Liver (tissue), 9 donors: ENCODE measurements around the gene RFPL1. TPM values are rescaled to one million over a fixed set of nuclear protein-coding genes. Genes with fewer than 3 reads are reported as not detected.

Source experiments
- DNase-seq: peaks from one replicate; pipeline ENCODE4 v3.0.0-alpha.2; 2017; ENCODE audit warnings: low spot score
- H3K27ac ChIP-seq, 2 donors: one replicate each; pipeline ENCODE4 v1.7.0; 2013; ENCODE audit warnings: inconsistent platforms in 2 of 2, low read length in 2 of 2, control low read depth in 1 of 2, low read depth in 1 of 2, mild to moderate bottlenecking in 1 of 2
- H3K27me3 ChIP-seq, 4 donors: one replicate each; pipeline versions ENCODE4 v1.6.1 to v1.7.0; 2013; ENCODE audit warnings: low read length in 3 of 4, inconsistent platforms in 1 of 4, mild to moderate bottlenecking in 1 of 4, moderate library complexity in 1 of 4; ENCODE audit not compliant: control insufficient read depth in 4 of 4, insufficient read depth in 4 of 4
- H3K36me3 ChIP-seq, 4 donors: one replicate each; pipeline versions ENCODE4 v1.6.1 to v1.7.0; 2013; ENCODE audit warnings: low read length in 3 of 4, mild to moderate bottlenecking in 3 of 4, low read depth in 1 of 4, moderate library complexity in 1 of 4; ENCODE audit not compliant: control insufficient read depth in 4 of 4, insufficient read depth in 3 of 4
- H3K4me1 ChIP-seq, 4 donors: one replicate each; pipeline versions ENCODE4 v1.6.1 to v1.7.0; 2013; ENCODE audit warnings: low read length in 3 of 4, mild to moderate bottlenecking in 3 of 4, moderate library complexity in 1 of 4; ENCODE audit not compliant: control insufficient read depth in 4 of 4, insufficient read depth in 4 of 4
- H3K4me3 ChIP-seq, 3 donors: one replicate each; pipeline versions ENCODE4 v1.6.1 to v1.7.0; 2013; ENCODE audit warnings: low read length in 3 of 3, control low read depth in 1 of 3, low read depth in 1 of 3, mild to moderate bottlenecking in 1 of 3
- H3K9ac ChIP-seq, 2 donors: one replicate each; pipeline ENCODE4 v1.7.0; 2013; ENCODE audit warnings: low read length in 2 of 2, mild to moderate bottlenecking in 2 of 2, moderate library complexity in 2 of 2, control low read depth in 1 of 2, low read depth in 1 of 2
- H3K9me3 ChIP-seq, 4 donors: one replicate each; pipeline versions ENCODE4 v1.6.1 to v1.7.0; 2013; ENCODE audit warnings: low read length in 3 of 4; ENCODE audit not compliant: control insufficient read depth in 4 of 4
- EGR1 ChIP-seq, 2 donors: IDR thresholded peaks; 2 replicates each; pipeline ENCODE4 v1.6.1; 2016 to 2018; ENCODE audit warnings: antibody characterized with exemption in 2 of 2, low read depth in 2 of 2
- FOXA1 ChIP-seq: IDR thresholded peaks from 2 replicates; pipeline ENCODE4 v1.6.1; 2016; ENCODE audit warnings: antibody characterized with exemption
- FOXA2 ChIP-seq: IDR thresholded peaks from 2 replicates; pipeline ENCODE4 v1.6.1; 2016; ENCODE audit warnings: antibody characterized with exemption
- GABPA ChIP-seq, 2 donors: IDR thresholded peaks in 1 of 2; conservative IDR thresholded peaks in 1 of 2; 2 replicates each; pipeline ENCODE4 v1.6.1; 2016; ENCODE audit warnings: antibody characterized with exemption in 2 of 2, mild to moderate bottlenecking in 1 of 2, moderate library complexity in 1 of 2
- HNF4A ChIP-seq, 2 donors: conservative IDR thresholded peaks; 2 replicates each; pipeline ENCODE4 v1.6.1; 2016; ENCODE audit warnings: antibody characterized with exemption in 2 of 2, mild to moderate bottlenecking in 2 of 2
- HNF4G ChIP-seq: IDR thresholded peaks from 2 replicates; pipeline ENCODE4 v1.6.1; 2016; ENCODE audit warnings: antibody characterized with exemption
- JUND ChIP-seq, 2 donors: IDR thresholded peaks; 2 replicates each; pipeline ENCODE4 v1.6.1; 2016; ENCODE audit warnings: antibody characterized with exemption in 2 of 2
- NR2F2 ChIP-seq: IDR thresholded peaks from 2 replicates; pipeline ENCODE4 v1.6.1; 2016; ENCODE audit warnings: antibody characterized with exemption
- RAD21 ChIP-seq, 2 donors: IDR thresholded peaks; 2 replicates each; pipeline ENCODE4 v1.6.1; 2016; ENCODE audit warnings: antibody characterized with exemption in 2 of 2, mild to moderate bottlenecking in 2 of 2
- REST ChIP-seq: IDR thresholded peaks from 2 replicates; pipeline ENCODE4 v1.6.1; 2016; ENCODE audit warnings: antibody characterized with exemption, mild to moderate bottlenecking
- RXRA ChIP-seq, 2 donors: IDR thresholded peaks; 2 replicates each; pipeline ENCODE4 v1.6.1; 2017 to 2018; ENCODE audit warnings: antibody characterized with exemption in 2 of 2, mild to moderate bottlenecking in 1 of 2
- SP1 ChIP-seq: IDR thresholded peaks from 2 replicates; pipeline ENCODE4 v1.6.1; 2018; ENCODE audit warnings: antibody characterized with exemption, mild to moderate bottlenecking
- TAF1 ChIP-seq: conservative IDR thresholded peaks from 2 replicates; pipeline ENCODE4 v1.6.1; 2016; ENCODE audit warnings: antibody characterized with exemption, mild to moderate bottlenecking
- YY1 ChIP-seq: IDR thresholded peaks from 2 replicates; pipeline ENCODE4 v1.6.1; 2016; ENCODE audit warnings: antibody characterized with exemption, mild to moderate bottlenecking
- ZBTB33 ChIP-seq: IDR thresholded peaks from 2 replicates; pipeline ENCODE4 v1.6.1; 2016; ENCODE audit warnings: antibody characterized with exemption
- WGBS: extraction: QIAGEN DNeasy Blood & Tissue Kit; methylation state at CpG from one replicate; pipeline ENCODE4 v1.1.7; 2013; 5-methylcytosine and 5-hydroxymethylcytosine counted together
- polyA plus RNA-seq, 2 donors: library from polyadenylated mRNA; stranded (reverse) in 1 of 2; unstranded in 1 of 2; fragments of 200-250 nt in 1 of 2; fragments of >200 nt in 1 of 2; fragmentation: Nextera tagmentation in 1 of 2; extraction: Ambion mirVana in 1 of 2; gene quantifications; one replicate each; pipeline versions ENCODE4 v1.2.1 to v1.2.3, GENCODE V29; 2013 to 2015
- total RNA-seq, 2 donors: library from RNA; depleted of rRNA; stranded (reverse); fragments of >200 nt; gene quantifications; one replicate each; pipeline ENCODE4 v1.2.3, GENCODE V29; 2014
- TF ChIP-seq, protein P1 (sequence below): IDR thresholded peaks from 2 replicates; pipeline ENCODE4 v1.6.1; 2016; ENCODE audit warnings: antibody characterized with exemption
- TF ChIP-seq, protein P2 (sequence below): IDR thresholded peaks from 2 replicates; pipeline ENCODE4 v1.6.1; 2016; ENCODE audit warnings: antibody characterized with exemption
- TF ChIP-seq, protein P3 (sequence below): fragments of 150-350 bp; IDR thresholded peaks from 2 replicates; pipeline ENCODE4 v1.5.1; 2017; ENCODE audit warnings: improper control_type of control experiment, low read depth, low read length; ENCODE audit not compliant: missing input control
- donor health status: healthy.
- donor health status: healthy.
- donor health status: healthy.
- donor health status: healthy.
- donor health status: healthy.

The RFPL1 gene
- total and polyA plus RNA-seq, 4 donors = 1.0 TPM; not detected in 2

DNA sequence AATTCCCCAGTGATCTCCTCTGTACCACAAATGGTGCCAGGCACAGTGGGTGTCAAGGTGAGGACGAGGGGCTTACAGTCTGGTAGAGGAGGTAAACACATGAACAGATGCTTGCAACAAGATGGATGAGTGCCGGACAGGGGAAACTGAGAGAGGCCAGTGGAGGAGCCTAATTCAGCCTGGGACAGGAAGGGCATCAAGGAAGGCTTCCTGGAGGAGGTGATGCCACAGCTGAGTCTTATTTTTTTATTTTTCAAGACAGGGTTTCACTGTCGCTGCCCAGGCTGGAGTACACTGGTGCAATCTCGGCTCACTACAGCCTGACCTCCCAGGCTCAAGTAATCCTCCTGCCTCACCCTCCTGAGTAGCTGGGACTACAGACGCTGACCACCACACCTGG lies 22.9 kb downstream of the RFPL1 start (continued):
- TF ChIP-seq ZBTB33 (no peak), SP1 (no peak)
- TF ChIP-seq, protein P1, sequence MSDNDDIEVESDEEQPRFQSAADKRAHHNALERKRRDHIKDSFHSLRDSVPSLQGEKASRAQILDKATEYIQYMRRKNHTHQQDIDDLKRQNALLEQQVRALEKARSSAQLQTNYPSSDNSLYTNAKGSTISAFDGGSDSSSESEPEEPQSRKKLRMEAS = no peak

DNA sequence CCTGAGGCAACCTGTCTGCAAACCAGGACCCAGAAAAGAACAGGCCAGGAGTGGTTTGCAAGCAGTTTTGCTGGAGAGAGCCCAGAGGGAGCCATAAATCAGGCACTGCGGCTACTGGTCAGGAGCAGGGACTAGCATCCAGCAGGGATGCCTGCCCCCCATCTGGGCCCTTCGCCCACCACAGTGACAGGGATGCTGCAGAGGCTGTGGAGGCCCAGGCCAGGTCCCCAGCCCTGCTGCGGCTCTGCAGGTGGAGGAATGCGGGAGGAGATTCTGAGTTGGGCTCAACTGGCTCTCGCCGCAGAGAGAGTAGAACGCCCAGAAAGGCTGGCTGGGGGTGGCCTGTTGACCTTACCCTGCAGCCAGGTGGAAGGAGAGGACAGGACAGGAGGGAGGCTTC lies 25.2 kb downstream of the RFPL1 start:
- Histone ChIP-seq H3K9ac (no peak overlapping the region), H3K9me3 (no peaks in the 10 kb centered on the region), H3K4me3 (no peak overlapping the region), H3K27ac (no peak overlapping the region), H3K36me3 (no peaks in the 10 kb centered on the region), H3K4me1 (no peaks in the 10 kb centered on the region), H3K27me3 (no peaks in the 10 kb centered on the region)
- TF ChIP-seq YY1 (no peak), SP1 (no peak), EGR1 (IDR thresholded peaks at IDR 0.05; ENCODE audit: low read depth in 2 of 2) (no peak), HNF4G (no peak), FOXA2 (no peak), JUND (IDR thresholded peaks at IDR 0.05) (no peak), REST (no peak), RAD21 (IDR thresholded peaks at IDR 0.05) (no peak), FOXA1 (no peak), HNF4A (conservative IDR thresholded peaks at IDR 0.05) (no peak), NR2F2 (no peak), GABPA (IDR thresholded peaks at IDR 0.05 in 1 of 2, conservative IDR thresholded peaks at IDR 0.05 in 1 of 2) (no peak), TAF1 (no peak), RXRA (IDR thresholded peaks at IDR 0.05) (no peak), ZBTB33 (no peak)
- TF ChIP-seq, protein P2, sequence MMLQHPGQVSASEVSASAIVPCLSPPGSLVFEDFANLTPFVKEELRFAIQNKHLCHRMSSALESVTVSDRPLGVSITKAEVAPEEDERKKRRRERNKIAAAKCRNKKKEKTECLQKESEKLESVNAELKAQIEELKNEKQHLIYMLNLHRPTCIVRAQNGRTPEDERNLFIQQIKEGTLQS = no peak
- TF ChIP-seq, protein P1 = no peak
- TF ChIP-seq, protein P3, sequence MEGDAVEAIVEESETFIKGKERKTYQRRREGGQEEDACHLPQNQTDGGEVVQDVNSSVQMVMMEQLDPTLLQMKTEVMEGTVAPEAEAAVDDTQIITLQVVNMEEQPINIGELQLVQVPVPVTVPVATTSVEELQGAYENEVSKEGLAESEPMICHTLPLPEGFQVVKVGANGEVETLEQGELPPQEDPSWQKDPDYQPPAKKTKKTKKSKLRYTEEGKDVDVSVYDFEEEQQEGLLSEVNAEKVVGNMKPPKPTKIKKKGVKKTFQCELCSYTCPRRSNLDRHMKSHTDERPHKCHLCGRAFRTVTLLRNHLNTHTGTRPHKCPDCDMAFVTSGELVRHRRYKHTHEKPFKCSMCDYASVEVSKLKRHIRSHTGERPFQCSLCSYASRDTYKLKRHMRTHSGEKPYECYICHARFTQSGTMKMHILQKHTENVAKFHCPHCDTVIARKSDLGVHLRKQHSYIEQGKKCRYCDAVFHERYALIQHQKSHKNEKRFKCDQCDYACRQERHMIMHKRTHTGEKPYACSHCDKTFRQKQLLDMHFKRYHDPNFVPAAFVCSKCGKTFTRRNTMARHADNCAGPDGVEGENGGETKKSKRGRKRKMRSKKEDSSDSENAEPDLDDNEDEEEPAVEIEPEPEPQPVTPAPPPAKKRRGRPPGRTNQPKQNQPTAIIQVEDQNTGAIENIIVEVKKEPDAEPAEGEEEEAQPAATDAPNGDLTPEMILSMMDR = no peak
- DNase-seq = no peak
- WGBS = 96% methylated on average over 7 of the region's 7 CpGs
